Caco-2 (cell line): ENCODE data around the gene FAM47E. TPM values are rescaled to one million over a fixed set of nuclear protein-coding genes. Genes with fewer than 3 reads are reported as not detected.

Experiments
- BruUV-seq: library from RNA; stranded (reverse); fragments of 400-500 nt; replicated peaks from 2 replicates; lab custom pipeline; 2021; lab: Mats Ljungman, UMichigan
- CTCF ChIA-PET: fragments of 300-600 bp; sonication (Branson Sonifier 250); formaldehyde crosslinking; loops from one replicate; lab custom pipeline; 2022; ENCODE audit warnings: antibody characterized with exemption; lab: Charles Lee
- POLR2A ChIA-PET: fragments of 300-600 bp; sonication (Branson Sonifier 250); formaldehyde crosslinking; loops from one replicate; lab custom pipeline; 2022; ENCODE audit warnings: antibody characterized with exemption; lab: Charles Lee
- DNase-seq, 2 experiments: peaks; one replicate each; pipeline versions ENCODE4 v3.0.0 to v3.0.0-alpha.2; 2020 to 2022
- H3K27me3 ChIP-seq: replicated peaks from 2 replicates; pipeline ENCODE4 v1.6.0; 2011; ENCODE audit warnings: low read length; ENCODE audit not compliant: control insufficient read depth, insufficient read depth
- H3K36me3 ChIP-seq: 2 replicates; pipeline ENCODE4 v1.5.1; 2011; ENCODE audit warnings: low read length; ENCODE audit not compliant: control insufficient read depth, insufficient read depth
- H3K4me1 ChIP-seq: fragments of 250-450 bp; sonication (Bioruptor Pico); 2 replicates; pipeline ENCODE4 v1.5.1; 2020; ENCODE audit warnings: mild to moderate bottlenecking
- H3K4me3 ChIP-seq: 2 replicates; pipeline ENCODE4 v1.5.1; 2011; ENCODE audit warnings: low read depth, mild to moderate bottlenecking, control low read depth, low read length
- H3K9me3 ChIP-seq: fragments of 250-450 bp; sonication (Bioruptor Pico); 2 replicates; pipeline ENCODE4 v1.5.1; 2020; ENCODE audit warnings: mild to moderate bottlenecking, moderate library complexity
- H3K27ac Mint-ChIP-seq: one replicate; pipeline ENCODE4 v1.8.0; 2022; ENCODE audit warnings: mixed read lengths; ENCODE audit not compliant: unreplicated experiment
- H3K27me3 Mint-ChIP-seq: one replicate; pipeline ENCODE4 v1.8.0; 2022; ENCODE audit warnings: mixed read lengths; ENCODE audit not compliant: insufficient read depth, unreplicated experiment
- H3K36me3 Mint-ChIP-seq: one replicate; pipeline ENCODE4 v1.8.0; 2022; ENCODE audit warnings: mild to moderate bottlenecking, mixed read lengths; ENCODE audit not compliant: insufficient read depth, unreplicated experiment
- H3K4me1 Mint-ChIP-seq: one replicate; pipeline ENCODE4 v1.8.0; 2022; ENCODE audit warnings: low read depth, mixed read lengths; ENCODE audit not compliant: unreplicated experiment
- H3K4me3 Mint-ChIP-seq: one replicate; pipeline ENCODE4 v1.8.0; 2022; ENCODE audit warnings: mild to moderate bottlenecking, moderate library complexity, mixed read lengths; ENCODE audit not compliant: unreplicated experiment
- H3K9me3 Mint-ChIP-seq: one replicate; pipeline ENCODE4 v1.8.0; 2022; ENCODE audit warnings: mixed read lengths; ENCODE audit not compliant: unreplicated experiment
- CTCF ChIP-seq, 2 experiments: fragments of 200-600 bp in 1 of 2; IDR thresholded peaks; 1 replicate in 1 of 2; 2 replicates in 1 of 2; pipeline versions ENCODE4 v1.5.1 to v1.8.0; 2011 to 2022; ENCODE audit warnings: antibody characterized with exemption in 1 of 2, control low read depth in 1 of 2, inconsistent platforms in 1 of 2, low read depth in 1 of 2, low read length in 1 of 2, mild to moderate bottlenecking in 1 of 2, moderate library complexity in 1 of 2; ENCODE audit not compliant: insufficient read depth in 1 of 2, severe bottlenecking in 1 of 2, unreplicated experiment in 1 of 2
- intact Hi-C: fragments of 100-400 bp; cut with micrococcal nuclease; formaldehyde crosslinking; loops from one replicate; pipeline ENCODE4 v1.10.0; 2022; ENCODE audit not compliant: unreplicated experiment
- total RNA-seq: library from RNA; stranded (reverse); gene quantifications from 2 replicates; pipeline ENCODE4 v1.2.3, GENCODE V29; 2022

Gene FAM47E
- total RNA-seq, 1 experiment from 2014 or later, result 6.6 TPM

- Histone ChIP-seq H3K27me3 (no peaks in the 10 kb centered on the region), H3K4me3 (no peak overlapping the region), H3K4me1 (peaks cover 5% of the 10 kb centered on the region), H3K9me3 (0 out of 2 replicates have a peak, but pooled peaks cover 3% of the 10 kb centered on the region), H3K36me3 (no peaks in the 10 kb centered on the region)
- TF ChIP-seq CTCF (IDR thresholded peaks at IDR 0.05; ENCODE audit: insufficient read depth in 1 of 2, low read depth in 1 of 2, low read length in 1 of 2, severe bottlenecking in 1 of 2, unreplicated experiment in 1 of 2), result no peak
- no peak overlapping the region for H3K4me3 Mint-ChIP-seq
- DNase-seq, result no peak
- H3K9me3 Mint-ChIP-seq, result no peaks in the 10 kb centered on the region
- H3K27me3 Mint-ChIP-seq, result no peaks in the 10 kb centered on the region
- no peak overlapping the region for H3K27ac Mint-ChIP-seq
- H3K4me1 Mint-ChIP-seq, result peaks cover 15% of the 10 kb centered on the region
- no peaks in the 10 kb centered on the region for H3K36me3 Mint-ChIP-seq
- intact Hi-C loops, result no loop called here
- ChIA-PET POLR2A (interaction anchor here (1.4 kb wide), 1 partner anchor 19 kb away, joined by 3 read pairs; the partner anchor contains the start of gene FAM47E), CTCF (no interaction called here)
- no TSS peak for BruUV-seq
Observed at GRCh38 chr4:76270244-76271175, 19.0 kb downstream of the FAM47E start.

- intact Hi-C loops, result no loop called here
- POLR2A ChIA-PET, result interaction anchor here (1.4 kb wide), 1 partner anchor 20 kb away, joined by 3 read pairs; the partner anchor contains the start of gene FAM47E
- CTCF ChIA-PET, result no interaction called here
Observed at GRCh38 chr4:76271248-76271647, 19.7 kb downstream of the FAM47E start.

More at GRCh38 chr4:76271248-76271647, 19.7 kb downstream of the FAM47E start:
- DNase-seq, result no peak
- no peaks in the 10 kb centered on the region for H3K36me3 Mint-ChIP-seq
- no TSS peak for BruUV-seq
- peaks cover 22% of the 10 kb centered on the region for H3K4me1 Mint-ChIP-seq
- no peak overlapping the region for H3K4me3 Mint-ChIP-seq
- TF ChIP-seq CTCF (IDR thresholded peaks at IDR 0.05; ENCODE audit: insufficient read depth in 1 of 2, low read depth in 1 of 2, low read length in 1 of 2, severe bottlenecking in 1 of 2, unreplicated experiment in 1 of 2), result no peak
- H3K27me3 ChIP-seq, result no peaks in the 10 kb centered on the region
- H3K27ac Mint-ChIP-seq, result no peak overlapping the region
- H3K9me3 Mint-ChIP-seq, result no peaks in the 10 kb centered on the region
- H3K9me3 ChIP-seq, result 0 out of 2 replicates have a peak, but pooled peaks cover 3% of the 10 kb centered on the region
- H3K27me3 Mint-ChIP-seq, result no peaks in the 10 kb centered on the region
- H3K4me3 ChIP-seq, result no peak overlapping the region
- peaks cover 8% of the 10 kb centered on the region for H3K4me1 ChIP-seq
- no peaks in the 10 kb centered on the region for H3K36me3 ChIP-seq
